ENCODE measurements around the gene RPUSD2. TPM values are rescaled to one million over a fixed set of nuclear protein-coding genes. Genes with fewer than 3 reads are reported as not detected.

RPUSD2 gene
- total RNA-seq = 10.4 TPM

- peak within 1 kb of the TSS; percentile 76 for H3K27ac ChIP-seq (ENCODE audit: low read depth, low read length)
- peak within 1 kb of the TSS; percentile 91 to 99 (median 94) for H3K4me3 ChIP-seq (ENCODE audit: low read length in 3 of 3)
- H3K36me3 ChIP-seq (ENCODE audit: control insufficient read depth in 3 of 3, insufficient read depth in 3 of 3, low read length in 3 of 3) = peaks cover 16 to 22% (median 17%) of the 10 kb centered on the region in 3 donors
- H3K9me3 ChIP-seq (ENCODE audit: control insufficient read depth in 3 of 3, low read length in 3 of 3) = no peaks in the 10 kb centered on the region
- peak within 1 kb of the TSS; percentile 84 to 92 (median 90) for H3K9ac ChIP-seq (ENCODE audit: low read depth in 1 of 3, low read length in 3 of 3)
- H3K4me1 ChIP-seq (ENCODE audit: control insufficient read depth in 3 of 3, insufficient read depth in 3 of 3, low read length in 3 of 3) = peaks cover 18 to 26% (median 22%) of the 10 kb centered on the region in 3 donors
- no peaks in the 10 kb centered on the region for H3K27me3 ChIP-seq (ENCODE audit: control insufficient read depth in 3 of 3, insufficient read depth in 3 of 3, low read length in 3 of 3)
These were observed at the start of gene RPUSD2 for GRCh38 chr15:40569129-40569953. Gene RPUSD2, plus strand, starts transcription at chr15:40569299. Its CDS starts 39 bp downstream, at chr15:40569338.

- H3K9me3 ChIP-seq (ENCODE audit: control insufficient read depth in 3 of 3, low read length in 3 of 3) = no peaks in the 10 kb centered on the region
- H3K4me3 ChIP-seq (ENCODE audit: low read length in 3 of 3) = no peak overlapping the region
- H3K27me3 ChIP-seq (ENCODE audit: control insufficient read depth in 3 of 3, insufficient read depth in 3 of 3, low read length in 3 of 3) = no peaks in the 10 kb centered on the region
- peaks cover 3 to 4% (median 4%) of the 10 kb centered on the region in 3 donors for H3K4me1 ChIP-seq (ENCODE audit: control insufficient read depth in 3 of 3, insufficient read depth in 3 of 3, low read length in 3 of 3)
- no peak overlapping the region for H3K9ac ChIP-seq (ENCODE audit: low read depth in 1 of 3, low read length in 3 of 3)
- H3K36me3 ChIP-seq (ENCODE audit: control insufficient read depth in 3 of 3, insufficient read depth in 3 of 3, low read length in 3 of 3) = no peaks in the 10 kb centered on the region
- H3K27ac ChIP-seq (ENCODE audit: low read depth, low read length) = no peak overlapping the region
These were observed 45.5 kb upstream of the RPUSD2 start for GRCh38 chr15:40523611-40524010.

GRCh38 chr15:40525855-40526254, 43.2 kb upstream of the RPUSD2 start:
- Histone ChIP-seq H3K9ac (ENCODE audit: low read depth in 1 of 3, low read length in 3 of 3) (no peak overlapping the region), H3K36me3 (ENCODE audit: control insufficient read depth in 3 of 3, insufficient read depth in 3 of 3, low read length in 3 of 3) (no peaks in the 10 kb centered on the region), H3K4me1 (ENCODE audit: control insufficient read depth in 3 of 3, insufficient read depth in 3 of 3, low read length in 3 of 3) (no peaks in the 10 kb centered on the region), H3K4me3 (ENCODE audit: low read length in 3 of 3) (no peak overlapping the region), H3K27me3 (ENCODE audit: control insufficient read depth in 3 of 3, insufficient read depth in 3 of 3, low read length in 3 of 3) (no peaks in the 10 kb centered on the region), H3K9me3 (ENCODE audit: control insufficient read depth in 3 of 3, low read length in 3 of 3) (no peaks in the 10 kb centered on the region), H3K27ac (ENCODE audit: low read depth, low read length) (no peak overlapping the region)

GRCh38 chr15:40528801-40529200, 40.3 kb upstream of the RPUSD2 start:
- no peak overlapping the region for H3K9ac ChIP-seq (ENCODE audit: low read depth in 1 of 3, low read length in 3 of 3)
- H3K27me3 ChIP-seq (ENCODE audit: control insufficient read depth in 3 of 3, insufficient read depth in 3 of 3, low read length in 3 of 3) = no peaks in the 10 kb centered on the region
- no peak overlapping the region for H3K4me3 ChIP-seq (ENCODE audit: low read length in 3 of 3)
- no peaks in the 10 kb centered on the region for H3K4me1 ChIP-seq (ENCODE audit: control insufficient read depth in 3 of 3, insufficient read depth in 3 of 3, low read length in 3 of 3)
- H3K27ac ChIP-seq (ENCODE audit: low read depth, low read length) = no peak overlapping the region
- no peaks in the 10 kb centered on the region for H3K9me3 ChIP-seq (ENCODE audit: control insufficient read depth in 3 of 3, low read length in 3 of 3)
- no peaks in the 10 kb centered on the region for H3K36me3 ChIP-seq (ENCODE audit: control insufficient read depth in 3 of 3, insufficient read depth in 3 of 3, low read length in 3 of 3)

GRCh38 chr15:40533763-40534364, 35.2 kb upstream of the RPUSD2 start:
- H3K27me3 ChIP-seq (ENCODE audit: control insufficient read depth in 3 of 3, insufficient read depth in 3 of 3, low read length in 3 of 3) = no peaks in the 10 kb centered on the region
- no peak overlapping the region for H3K27ac ChIP-seq (ENCODE audit: low read depth, low read length)
- peaks cover 2 to 5% (median 4%) of the 10 kb centered on the region in 3 donors for H3K4me1 ChIP-seq (ENCODE audit: control insufficient read depth in 3 of 3, insufficient read depth in 3 of 3, low read length in 3 of 3)
- no peak overlapping the region for H3K4me3 ChIP-seq (ENCODE audit: low read length in 3 of 3)
- no peaks in the 10 kb centered on the region for H3K9me3 ChIP-seq (ENCODE audit: control insufficient read depth in 3 of 3, low read length in 3 of 3)
- H3K36me3 ChIP-seq (ENCODE audit: control insufficient read depth in 3 of 3, insufficient read depth in 3 of 3, low read length in 3 of 3) = peaks cover 0 to 5% (median 0%) of the 10 kb centered on the region in 3 donors
- H3K9ac ChIP-seq (ENCODE audit: low read depth in 1 of 3, low read length in 3 of 3) = no peak overlapping the region

- Histone ChIP-seq H3K27me3 (ENCODE audit: control insufficient read depth in 3 of 3, insufficient read depth in 3 of 3, low read length in 3 of 3) (no peaks in the 10 kb centered on the region), H3K4me3 (ENCODE audit: low read length in 3 of 3) (no peak overlapping the region), H3K9me3 (ENCODE audit: control insufficient read depth in 3 of 3, low read length in 3 of 3) (no peaks in the 10 kb centered on the region), H3K27ac (ENCODE audit: low read depth, low read length) (no peak overlapping the region), H3K9ac (ENCODE audit: low read depth in 1 of 3, low read length in 3 of 3) (no peak overlapping the region), H3K36me3 (ENCODE audit: control insufficient read depth in 3 of 3, insufficient read depth in 3 of 3, low read length in 3 of 3) (peaks cover 0 to 8% (median 0%) of the 10 kb centered on the region in 3 donors), H3K4me1 (ENCODE audit: control insufficient read depth in 3 of 3, insufficient read depth in 3 of 3, low read length in 3 of 3) (peaks cover 2 to 5% (median 4%) of the 10 kb centered on the region in 3 donors)
These were observed 34.7 kb upstream of the RPUSD2 start for GRCh38 chr15:40534371-40534770.

- peaks cover 0 to 8% (median 0%) of the 10 kb centered on the region in 3 donors for H3K36me3 ChIP-seq (ENCODE audit: control insufficient read depth in 3 of 3, insufficient read depth in 3 of 3, low read length in 3 of 3)
- H3K9me3 ChIP-seq (ENCODE audit: control insufficient read depth in 3 of 3, low read length in 3 of 3) = no peaks in the 10 kb centered on the region
- H3K4me1 ChIP-seq (ENCODE audit: control insufficient read depth in 3 of 3, insufficient read depth in 3 of 3, low read length in 3 of 3) = peaks cover 2 to 5% (median 4%) of the 10 kb centered on the region in 3 donors
- no peak overlapping the region for H3K4me3 ChIP-seq (ENCODE audit: low read length in 3 of 3)
- no peak overlapping the region for H3K27ac ChIP-seq (ENCODE audit: low read depth, low read length)
- H3K9ac ChIP-seq (ENCODE audit: low read depth in 1 of 3, low read length in 3 of 3) = no peak overlapping the region
- H3K27me3 ChIP-seq (ENCODE audit: control insufficient read depth in 3 of 3, insufficient read depth in 3 of 3, low read length in 3 of 3) = no peaks in the 10 kb centered on the region
These were observed 32.6 kb upstream of the RPUSD2 start for GRCh38 chr15:40536501-40536900.

- peaks cover 0 to 8% (median 0%) of the 10 kb centered on the region in 3 donors for H3K36me3 ChIP-seq (ENCODE audit: control insufficient read depth in 3 of 3, insufficient read depth in 3 of 3, low read length in 3 of 3)
These were observed 30.1 kb upstream of the RPUSD2 start for GRCh38 chr15:40538976-40539375.

GRCh38 chr15:40543082-40543481, 26.0 kb upstream of the RPUSD2 start:
- no peak overlapping the region for H3K4me3 ChIP-seq (ENCODE audit: low read length in 3 of 3)
- no peaks in the 10 kb centered on the region for H3K9me3 ChIP-seq (ENCODE audit: control insufficient read depth in 3 of 3, low read length in 3 of 3)
- peaks cover 0 to 3% (median 0%) of the 10 kb centered on the region in 3 donors for H3K36me3 ChIP-seq (ENCODE audit: control insufficient read depth in 3 of 3, insufficient read depth in 3 of 3, low read length in 3 of 3)
- no peaks in the 10 kb centered on the region for H3K27me3 ChIP-seq (ENCODE audit: control insufficient read depth in 3 of 3, insufficient read depth in 3 of 3, low read length in 3 of 3)
- H3K4me1 ChIP-seq (ENCODE audit: control insufficient read depth in 3 of 3, insufficient read depth in 3 of 3, low read length in 3 of 3) = peaks cover 11 to 15% (median 13%) of the 10 kb centered on the region in 3 donors
- no peak overlapping the region for H3K27ac ChIP-seq (ENCODE audit: low read depth, low read length)
- no peak overlapping the region for H3K9ac ChIP-seq (ENCODE audit: low read depth in 1 of 3, low read length in 3 of 3)

More at GRCh38 chr15:40538976-40539375, 30.1 kb upstream of the RPUSD2 start:
- Histone ChIP-seq H3K4me3 (ENCODE audit: low read length in 3 of 3) (no peak overlapping the region), H3K27me3 (ENCODE audit: control insufficient read depth in 3 of 3, insufficient read depth in 3 of 3, low read length in 3 of 3) (no peaks in the 10 kb centered on the region), H3K4me1 (ENCODE audit: control insufficient read depth in 3 of 3, insufficient read depth in 3 of 3, low read length in 3 of 3) (peaks cover 2 to 5% (median 4%) of the 10 kb centered on the region in 3 donors), H3K27ac (ENCODE audit: low read depth, low read length) (no peak overlapping the region), H3K9ac (ENCODE audit: low read depth in 1 of 3, low read length in 3 of 3) (no peak overlapping the region), H3K9me3 (ENCODE audit: control insufficient read depth in 3 of 3, low read length in 3 of 3) (no peaks in the 10 kb centered on the region)

Data from skeletal muscle tissue (tissue), 4 donors.